H1 (cell line): ENCODE measurements around the gene RAB40C. TPM values are rescaled to one million over a fixed set of nuclear protein-coding genes. Genes with fewer than 3 reads are reported as not detected.

Experiments used
- CTCF ChIA-PET: fragments of 300-600 bp; sonication (Branson Sonifier 250); formaldehyde crosslinking; loops from one replicate; lab custom pipeline; 2021; ENCODE audit not compliant: partially characterized antibody; lab: Charles Lee
- POLR2A ChIA-PET: fragments of 300-600 bp; sonication (Branson Sonifier 250); formaldehyde crosslinking; loops from one replicate; lab custom pipeline; 2021; ENCODE audit warnings: inconsistent platforms; ENCODE audit not compliant: partially characterized antibody; lab: Charles Lee
- DNase-seq, 2 experiments: peaks; one replicate each; pipeline versions ENCODE4 v3.0.0 to v3.0.0-alpha.2; 2010 to 2022; ENCODE audit warnings: low spot score in 2 of 2, low read depth in 1 of 2, mixed read lengths in 1 of 2
- FAIRE-seq: peaks from 2 replicates; lab custom pipeline; 2011; peaks lifted over from hg19 to GRCh38; lab: Jason Lieb, UNC
- H2AFZ ChIP-seq: 2 replicates; pipeline ENCODE4 v1.8.1; 2012; ENCODE audit warnings: low read length, inconsistent platforms
- H2AK5ac ChIP-seq: 2 replicates; pipeline ENCODE4 v1.6.1; 2013; ENCODE audit warnings: low read depth, low read length
- H2BK120ac ChIP-seq: replicated peaks from 2 replicates; pipeline ENCODE3; 2013; ENCODE audit warnings: low read depth, low read length, inconsistent platforms
- H2BK12ac ChIP-seq: 2 replicates; pipeline ENCODE4 v1.6.1; 2013; ENCODE audit warnings: low read depth, low read length
- H2BK15ac ChIP-seq: 2 replicates; pipeline ENCODE4 v1.6.1; 2013; ENCODE audit warnings: low read length
- H2BK20ac ChIP-seq: 2 replicates; pipeline ENCODE4 v1.6.1; 2013; ENCODE audit warnings: low read length
- H2BK5ac ChIP-seq: 2 replicates; pipeline ENCODE4 v1.6.1; 2013; ENCODE audit warnings: low read depth, low read length
- H3K14ac ChIP-seq: 2 replicates; pipeline ENCODE4 v1.6.1; 2013; ENCODE audit warnings: inconsistent platforms; ENCODE audit not compliant: insufficient read length
- H3K18ac ChIP-seq: 2 replicates; pipeline ENCODE4 v1.6.1; 2013; ENCODE audit warnings: low read length; ENCODE audit errors: extremely low read depth
- H3K23ac ChIP-seq: 2 replicates; pipeline ENCODE4 v1.6.1; 2013; ENCODE audit warnings: inconsistent platforms; ENCODE audit not compliant: insufficient read length
- H3K23me2 ChIP-seq: 2 replicates; pipeline ENCODE4 v1.6.1; 2013; ENCODE audit warnings: low read depth, low read length
- H3K27ac ChIP-seq: 2 replicates; pipeline ENCODE4 v1.6.1; 2011; ENCODE audit warnings: low read depth, low read length, inconsistent platforms
- H3K27me3 ChIP-seq, 4 experiments: replicated peaks in 1 of 4; 1 replicate in 1 of 4; 2 replicates in 3 of 4; pipeline versions ENCODE4 v1.6.1 to v1.8.1; 2011 to 2013; ENCODE audit warnings: low read length in 3 of 4, mild to moderate bottlenecking in 3 of 4, inconsistent platforms in 2 of 4, mixed read lengths in 2 of 4, moderate library complexity in 1 of 4; ENCODE audit not compliant: control insufficient read depth in 3 of 4, insufficient read depth in 3 of 4; ENCODE audit errors: extremely low read depth in 1 of 4
- H3K36me3 ChIP-seq, 4 experiments: 2 replicates each; pipeline versions ENCODE4 v1.6.1 to v1.8.1; 2011 to 2013; ENCODE audit warnings: mild to moderate bottlenecking in 4 of 4, low read length in 3 of 4, moderate library complexity in 2 of 4, control low read depth in 1 of 4, inconsistent platforms in 1 of 4; ENCODE audit not compliant: insufficient read depth in 4 of 4, control insufficient read depth in 2 of 4
- H3K4ac ChIP-seq: replicated peaks from 2 replicates; pipeline ENCODE3; 2013; ENCODE audit warnings: low read length, low read depth, mixed read lengths, inconsistent platforms; ENCODE audit not compliant: insufficient read length
- H3K4me1 ChIP-seq, 4 experiments: replicated peaks in 1 of 4; 1 replicate in 1 of 4; 2 replicates in 3 of 4; pipeline versions ENCODE4 v1.6.1 to v1.8.1; 2011 to 2013; ENCODE audit warnings: low read length in 3 of 4, inconsistent platforms in 2 of 4, mixed read lengths in 1 of 4; ENCODE audit not compliant: insufficient read depth in 4 of 4, control insufficient read depth in 3 of 4
- H3K4me2 ChIP-seq, 2 experiments: 2 replicates each; pipeline versions ENCODE4 v1.6.1 to v1.8.1; 2011 to 2013; ENCODE audit warnings: low read depth in 2 of 2, low read length in 2 of 2, control low read depth in 1 of 2, inconsistent platforms in 1 of 2, mild to moderate bottlenecking in 1 of 2; ENCODE audit not compliant: insufficient read depth in 1 of 2
- H3K4me3 ChIP-seq, 4 experiments: fragments of 200-600, 300-600 bp in 1 of 4; sonication (generic), shearing (Covaris generic), sonication (Bioruptor Twin) in 1 of 4; 2 replicates each; pipeline versions ENCODE4 v1.5.1 to v1.8.1; 2011 to 2016; ENCODE audit warnings: low read length in 4 of 4, low read depth in 3 of 4, control low read depth in 2 of 4, inconsistent platforms in 2 of 4, mild to moderate bottlenecking in 2 of 4, mixed read lengths in 1 of 4, moderate library complexity in 1 of 4; ENCODE audit not compliant: insufficient read depth in 2 of 4; ENCODE audit errors: extremely low read depth in 1 of 4
- H3K56ac ChIP-seq: replicated peaks from 2 replicates; pipeline ENCODE3; 2013; ENCODE audit warnings: low read depth, mild to moderate bottlenecking, mixed read lengths, low read length, inconsistent platforms; ENCODE audit not compliant: insufficient read length
- H3K79me1 ChIP-seq: 2 replicates; pipeline ENCODE4 v1.6.1; 2013; ENCODE audit warnings: low read depth, low read length, control low read depth
- H3K79me2 ChIP-seq, 2 experiments: 2 replicates each; pipeline versions ENCODE4 v1.6.1 to v1.8.1; 2012 to 2013; ENCODE audit warnings: low read length in 2 of 2, mild to moderate bottlenecking in 2 of 2, inconsistent platforms in 1 of 2; ENCODE audit not compliant: insufficient read depth in 2 of 2, control insufficient read depth in 1 of 2
- H3K9ac ChIP-seq, 4 experiments: replicated peaks in 1 of 4; 1 replicate in 1 of 4; 2 replicates in 3 of 4; pipeline versions ENCODE4 v1.6.1 to v1.8.1; 2011 to 2013; ENCODE audit warnings: low read depth in 3 of 4, low read length in 3 of 4, control low read depth in 2 of 4, mild to moderate bottlenecking in 2 of 4, moderate library complexity in 2 of 4, inconsistent platforms in 1 of 4; ENCODE audit errors: extremely low read depth in 1 of 4
- H3K9me3 ChIP-seq, 2 experiments: 2 replicates each; pipeline versions ENCODE4 v1.6.1 to v1.8.1; 2012 to 2013; ENCODE audit warnings: mild to moderate bottlenecking in 2 of 2, moderate library complexity in 2 of 2, control low read depth in 1 of 2, inconsistent platforms in 1 of 2, low read depth in 1 of 2, low read length in 1 of 2, mixed read lengths in 1 of 2; ENCODE audit not compliant: insufficient read depth in 2 of 2
- H4K20me1 ChIP-seq, 2 experiments: replicated peaks in 1 of 2; 2 replicates each; pipeline versions ENCODE3 to v1.8.1; 2011 to 2013; ENCODE audit warnings: inconsistent platforms in 2 of 2, low read length in 2 of 2, mild to moderate bottlenecking in 1 of 2; ENCODE audit not compliant: insufficient read depth in 2 of 2, control insufficient read depth in 1 of 2
- H4K5ac ChIP-seq: 2 replicates; pipeline ENCODE4 v1.6.1; 2013; ENCODE audit warnings: low read length, low read depth, mixed read lengths, inconsistent platforms; ENCODE audit not compliant: insufficient read length
- H4K8ac ChIP-seq: 2 replicates; pipeline ENCODE4 v1.8.0; 2013; ENCODE audit warnings: mild to moderate bottlenecking, moderate library complexity, low read length, inconsistent platforms; ENCODE audit not compliant: insufficient read depth; ENCODE audit errors: extremely low read depth
- H4K91ac ChIP-seq: replicated peaks from 2 replicates; pipeline ENCODE3; 2013; ENCODE audit warnings: low read length, mixed read lengths, inconsistent platforms; ENCODE audit not compliant: insufficient read length
- BRCA1 ChIP-seq: IDR thresholded peaks from 2 replicates; pipeline ENCODE4 v1.6.1; 2012; ENCODE audit warnings: low read depth, low read length, improper control_type of control experiment
- MAFK ChIP-seq: IDR thresholded peaks from 2 replicates; pipeline ENCODE4 v1.6.1; 2012; ENCODE audit warnings: low read depth, mild to moderate bottlenecking, improper control_type of control experiment, low read length
- WGBS, 2 experiments: shearing (Covaris generic) in 1 of 2; methylation state at CpG; one replicate each; pipeline versions ENCODE4 v1.1.6 to v1.1.7; 2013 to 2015; ENCODE audit warnings: low lambda C conversion rate in 2 of 2, mixed read lengths in 2 of 2, inconsistent platforms in 1 of 2, low coverage in 1 of 2, missing lambda C conversion rate in 1 of 2; ENCODE audit not compliant: insufficient replicate concordance in 2 of 2, insufficient coverage in 1 of 2, insufficient read length in 1 of 2; ENCODE audit errors: extremely low coverage in 1 of 2, missing lambda C conversion rate in 1 of 2; 5-methylcytosine and 5-hydroxymethylcytosine counted together
- polyA plus RNA-seq, 7 experiments: library from polyadenylated mRNA; depleted of rRNA in 3 of 7; stranded (reverse) in 5 of 7; unstranded in 2 of 7; fragments of >200 nt in 5 of 7; fragments of 200-250 nt in 2 of 7; gene quantifications; 1 replicate in 5 of 7; 2 replicates in 1 of 7; 4 replicates in 1 of 7; pipeline versions ENCODE4 v1.2.1 to v1.2.3, GENCODE V29; 2011 to 2013; ENCODE audit warnings: missing spikeins in 2 of 7, mixed read lengths in 2 of 7
- total RNA-seq: library from RNA; stranded (reverse); fragmentation: NEBNext Ultra II Directional; extraction: Animal tissue kit (Norgen Biotek cat#: 25700); gene quantifications from 2 replicates; pipeline ENCODE4 v1.2.1, GENCODE V29; 2021

The RAB40C gene
- total and polyA plus RNA-seq, 2 of the 8 experiments (the other 6 are each of a cell fraction or from before 2014, with no cell fraction given), result 13.9 to 15.6 TPM

GRCh38 chr16:592518-593306 lies 2.8 kb downstream of the RAB40C start:
- Histone ChIP-seq H2AK5ac (no peak overlapping the region), H4K8ac (no peak overlapping the region), H3K36me3 (no peaks in the 10 kb centered on the region), H3K27ac (no peak overlapping the region), H3K23me2 (peaks cover 9% of the 10 kb centered on the region), H3K14ac (no peak overlapping the region), H3K23ac (no peak overlapping the region), H2BK12ac (no peak overlapping the region), H3K4ac (no peak overlapping the region), H4K20me1 (peaks cover 20 to 41% of the 10 kb centered on the region in 2 experiments), H3K79me2 (peaks cover 0 to 20% of the 10 kb centered on the region in 2 experiments; a peak in 3 of 4 replicates), H3K18ac (no peak overlapping the region), H3K4me3 (no peak overlapping the region), H2BK120ac (no peak overlapping the region), H3K9ac (no peak overlapping the region), H3K79me1 (peaks cover 16% of the 10 kb centered on the region; the same call in 1 of the 2 replicates), H2BK15ac (no peak overlapping the region), H4K5ac (no peak overlapping the region), H2BK20ac (no peak overlapping the region), H3K27me3 (peaks cover 0 to 21% (median 12%) of the 10 kb centered on the region in 4 experiments; a peak in 5 of 7 replicates), H2BK5ac (0 out of 2 replicates have a peak overlapping the region, but pooled peaks have one; percentile 5), H2AFZ (no peak overlapping the region), H3K56ac (no peak overlapping the region), H4K91ac (no peak overlapping the region), H3K4me2 (no peak overlapping the region), H3K4me1 (peaks cover 0 to 14% (median 7%) of the 10 kb centered on the region in 4 experiments; a peak in 4 of 7 replicates), H3K9me3 (no peaks in the 10 kb centered on the region)
- FAIRE-seq (no peak), DNase-seq (no peak)
- TF ChIP-seq MAFK (no peak), BRCA1 (no peak)
- ChIA-PET CTCF (interaction anchor here (0.7 to 4.2 kb wide), 15 partner anchors 7 to 75 kb away, joined by 3 to 22 read pairs (median 6); partner anchors contain the start of gene METTL26), POLR2A (interaction anchor here (0.6 to 1.9 kb wide), 7 partner anchors 9 to 209 kb away, joined by 3 to 7 read pairs (median 3); partner anchors contain the start of gene METTL26)
- WGBS, 2 experiments, result 91% methylated on average over 24 of the region's 24 CpGs; no CpG with 5 or more reads in 1 of the 2 experiments
